MM.1S (cell line): ENCODE results near the gene TMEM97.

Experiments used
- CTCF ChIP-seq: fragments of 300-600 bp; sonication (generic); IDR thresholded peaks from 2 replicates; pipeline ENCODE4 v1.5.1; 2016; ENCODE audit warnings: antibody characterized with exemption, low read length, mixed read lengths
- EZH2 ChIP-seq: fragments of 300-600 bp; sonication (generic); optimal IDR thresholded peaks from 2 replicates; pipeline ENCODE3; 2017; ENCODE audit warnings: low read depth, mild to moderate bottlenecking, antibody characterized with exemption, low read length, mixed read lengths

- TF ChIP-seq CTCF = no peak
- TF ChIP-seq EZH2 = no peak
These were observed 6.2 kb downstream of the TMEM97 start for GRCh38 chr17:28325211-28325610.
